Measurements from ENCODE around the gene HS3ST2. TPM values are rescaled to one million over a fixed set of nuclear protein-coding genes. Genes with fewer than 3 reads are reported as not detected.

Gene HS3ST2
- total and polyA plus RNA-seq, 2 of the 8 experiments (the other 6 are each of a cell fraction or from before 2014, with no cell fraction given), result 1.7 to 3.7 TPM

DNA sequence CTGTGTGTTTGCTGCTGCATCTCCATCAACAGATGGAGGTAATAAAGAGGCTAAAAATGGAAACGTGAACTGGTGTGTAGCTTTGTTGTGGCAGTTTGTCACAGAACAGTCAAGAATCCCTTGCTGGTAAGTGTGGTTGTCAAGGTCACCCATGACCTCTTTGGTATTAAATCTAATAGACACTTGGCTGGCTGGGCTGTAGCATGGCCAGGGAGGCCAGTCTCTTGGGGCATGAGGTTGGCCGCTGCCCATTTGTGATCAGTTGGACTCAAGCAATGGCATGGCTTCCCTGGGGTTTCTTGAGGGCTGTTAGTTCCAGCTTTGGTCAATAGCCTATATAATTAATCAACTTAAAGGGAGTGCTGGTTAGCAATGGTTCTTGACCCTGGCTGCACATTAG lies 14.8 kb upstream of the HS3ST2 start:
- no peak overlapping the region for H2BK15ac ChIP-seq (ENCODE audit: low read length)
- H3K9me3 ChIP-seq (ENCODE audit: insufficient read depth in 2 of 2, low read depth in 1 of 2, low read length in 1 of 2), result peaks cover 6% of the 10 kb centered on the region in 2 experiments; a peak in 3 of 4 replicates
- H3K18ac ChIP-seq (ENCODE audit: extremely low read depth, low read length), result no peak overlapping the region
- CTCF ChIA-PET (ENCODE audit: partially characterized antibody), result no interaction called here
- H4K91ac ChIP-seq (replicated peaks; ENCODE audit: insufficient read length, low read length), result no peak overlapping the region
- no peak overlapping the region for H3K4me3 ChIP-seq (ENCODE audit: extremely low read depth in 1 of 4, insufficient read depth in 2 of 4, low read depth in 3 of 4, low read length in 4 of 4)
- no peak overlapping the region for H3K4me2 ChIP-seq (ENCODE audit: insufficient read depth in 1 of 2, low read depth in 2 of 2, low read length in 2 of 2)
- no peak overlapping the region for H2AK5ac ChIP-seq (ENCODE audit: low read depth, low read length)
- no peak overlapping the region for H4K5ac ChIP-seq (ENCODE audit: insufficient read length, low read depth, low read length)
- 90% methylated on average over 2 of the region's 2 CpGs; no CpG with 5 or more reads in 1 of the 2 experiments for WGBS, 2 experiments (ENCODE audit: extremely low coverage in 1 of 2, insufficient coverage in 1 of 2, insufficient read length in 1 of 2, insufficient replicate concordance in 2 of 2, low coverage in 1 of 2, low lambda C conversion rate in 2 of 2, missing lambda C conversion rate in 1 of 2)
- H2BK20ac ChIP-seq (ENCODE audit: low read length), result no peak overlapping the region
- DNase-seq (ENCODE audit: low read depth in 1 of 2, low spot score in 2 of 2) (no peak), FAIRE-seq (no peak)
- no peak overlapping the region for H3K23ac ChIP-seq (ENCODE audit: insufficient read length)
- no peak overlapping the region for H2AFZ ChIP-seq (ENCODE audit: low read length)
- H3K27me3 ChIP-seq (replicated peaks in 1 of 4; ENCODE audit: control insufficient read depth in 3 of 4, extremely low read depth in 1 of 4, insufficient read depth in 3 of 4, low read length in 3 of 4), result no peaks in the 10 kb centered on the region
- H3K27ac ChIP-seq (ENCODE audit: low read depth, low read length), result no peak overlapping the region
- no peak overlapping the region for H2BK5ac ChIP-seq (ENCODE audit: low read depth, low read length)
- no peaks in the 10 kb centered on the region for H4K20me1 ChIP-seq (replicated peaks in 1 of 2; ENCODE audit: control insufficient read depth in 1 of 2, insufficient read depth in 2 of 2, low read length in 2 of 2)
- no peak overlapping the region for H3K56ac ChIP-seq (replicated peaks; ENCODE audit: insufficient read length, low read depth, low read length)
- H3K9ac ChIP-seq (replicated peaks in 1 of 4; ENCODE audit: extremely low read depth in 1 of 4, low read depth in 3 of 4, low read length in 3 of 4), result no peak overlapping the region
- no peak overlapping the region for H2BK12ac ChIP-seq (ENCODE audit: low read depth, low read length)
- H3K4ac ChIP-seq (replicated peaks; ENCODE audit: insufficient read length, low read depth, low read length), result no peak overlapping the region
- POLR2A ChIA-PET (ENCODE audit: partially characterized antibody), result interaction anchor here (0.7 kb wide), 1 partner anchor 113 kb away, joined by 3 read pairs; no protein-coding TSS in a partner anchor
- H4K8ac ChIP-seq (ENCODE audit: extremely low read depth, insufficient read depth, low read length), result no peak overlapping the region
- no peaks in the 10 kb centered on the region for H3K4me1 ChIP-seq (replicated peaks in 1 of 4; ENCODE audit: control insufficient read depth in 3 of 4, insufficient read depth in 4 of 4, low read length in 3 of 4)
- no peaks in the 10 kb centered on the region for H3K36me3 ChIP-seq (ENCODE audit: control insufficient read depth in 2 of 4, insufficient read depth in 4 of 4, low read length in 3 of 4)
- no peaks in the 10 kb centered on the region for H3K23me2 ChIP-seq (ENCODE audit: low read depth, low read length)
- no peak overlapping the region for H2BK120ac ChIP-seq (replicated peaks; ENCODE audit: low read depth, low read length)
- H3K79me1 ChIP-seq (ENCODE audit: low read depth, low read length), result no peaks in the 10 kb centered on the region
- H3K79me2 ChIP-seq (ENCODE audit: control insufficient read depth in 1 of 2, insufficient read depth in 2 of 2, low read length in 2 of 2), result no peaks in the 10 kb centered on the region
- H3K14ac ChIP-seq (ENCODE audit: insufficient read length), result no peak overlapping the region
